Esophagus muscularis mucosa (tissue), 4 donors: Measurements from ENCODE around the gene HOXA10. TPM values are rescaled to one million over a fixed set of nuclear protein-coding genes. Genes with fewer than 3 reads are reported as not detected.

Source experiments
- DNase-seq: peaks from one replicate; pipeline ENCODE4 v3.0.0-alpha.2; 2017; ENCODE audit errors: extremely low spot score
- H3K27ac ChIP-seq, 4 donors: fragments of 200-600 bp; sonication (generic); replicated peaks in 1 of 4; 1 replicate in 3 of 4; 2 replicates in 1 of 4; pipeline ENCODE4 v1.5.1; 2016 to 2019; ENCODE audit warnings: mild to moderate bottlenecking in 1 of 4
- H3K27me3 ChIP-seq, 4 donors: fragments of 200-600 bp; sonication (generic); one replicate each; pipeline versions ENCODE4 v1.5.1 to v1.6.0; 2016 to 2019
- H3K36me3 ChIP-seq, 4 donors: fragments of 200-600 bp; sonication (generic); one replicate each; pipeline ENCODE4 v1.5.1; 2016 to 2019
- H3K4me1 ChIP-seq, 4 donors: fragments of 200-600 bp; sonication (generic); one replicate each; pipeline ENCODE4 v1.5.1; 2016 to 2019
- H3K4me3 ChIP-seq, 4 donors: fragments of 200-600 bp; sonication (generic); 1 replicate in 2 of 4; 2 replicates in 2 of 4; pipeline ENCODE4 v1.5.1; 2016 to 2019; ENCODE audit warnings: mild to moderate bottlenecking in 4 of 4, moderate library complexity in 1 of 4
- H3K9me3 ChIP-seq, 4 donors: fragments of 200-600 bp; sonication (generic); 1 replicate in 3 of 4; 2 replicates in 1 of 4; pipeline ENCODE4 v1.5.1; 2016 to 2019
- CTCF ChIP-seq, 3 experiments: fragments of 200-600 bp in 2 of 3; fragments of 450-650 bp in 1 of 3; sonication (generic) in 2 of 3; IDR thresholded peaks; one replicate each; pipeline ENCODE4 v1.5.1; 2017 to 2019; ENCODE audit warnings: antibody characterized with exemption in 3 of 3, mild to moderate bottlenecking in 2 of 3, moderate library complexity in 1 of 3
- EP300 ChIP-seq: sonication (generic); formaldehyde crosslinking; IDR thresholded peaks from one replicate; pipeline ENCODE4 v1.6.1; 2017; ENCODE audit warnings: antibody characterized with exemption
- POLR2A ChIP-seq: fragments of 450-650 bp; IDR thresholded peaks from one replicate; pipeline ENCODE4 v1.6.1; 2017; ENCODE audit warnings: antibody characterized with exemption, moderate library complexity, mild to moderate bottlenecking, low read depth
- POLR2AphosphoS5 ChIP-seq, 2 donors: sonication (generic); formaldehyde crosslinking; IDR thresholded peaks; one replicate each; pipeline ENCODE4 v1.6.1; 2017; ENCODE audit warnings: antibody characterized with exemption in 2 of 2
- WGBS: methylation state at CpG from one replicate; pipeline ENCODE4 v1.1.5; 2018; 5-methylcytosine and 5-hydroxymethylcytosine counted together
- intact Hi-C: fragments of 100-400 bp; cut with DNase I; formaldehyde crosslinking; loops from one replicate; pipeline ENCODE4 v1.15.1; 2023
- total RNA-seq, 4 donors: library from RNA; depleted of rRNA; stranded (reverse); fragments of >200 nt; gene quantifications; one replicate each; pipeline versions ENCODE4 v1.1.0 to v1.2.1, GENCODE V29; 2016

HOXA10 gene
- total RNA-seq, 4 donors from 2014 or later = not detected

- 11% methylated on average over 8 of the region's 49 CpGs for WGBS
- peak overlapping the region; percentile 3 to 27 (median 20) for H3K4me3 ChIP-seq
- H3K27ac ChIP-seq = no peak overlapping the region
- TF ChIP-seq EP300 (no peak), CTCF (IDR thresholded peaks at IDR 0.05) (no peak), POLR2A (no peak), POLR2AphosphoS5 (IDR thresholded peaks at IDR 0.05) (no peak)
- DNase-seq = no peak
- peaks cover 9 to 100% (median 95%) of the 10 kb centered on the region in 4 donors for H3K27me3 ChIP-seq
- no peaks in the 10 kb centered on the region for H3K9me3 ChIP-seq
- intact Hi-C loops = no loop called here
- no peaks in the 10 kb centered on the region for H3K36me3 ChIP-seq
- H3K4me1 ChIP-seq = peaks cover 44 to 71% (median 61%) of the 10 kb centered on the region in 4 donors
Measured at GRCh38 chr7:27188386-27189294, 14.5 kb upstream of the HOXA10 start.

GRCh38 chr7:27187475-27188385 lies 13.6 kb upstream of the HOXA10 start:
- Histone ChIP-seq H3K4me3 (peak overlapping the region in 2 of 4 donors; percentile 20 to 27), H3K27me3 (peaks cover 15 to 100% (median 95%) of the 10 kb centered on the region in 4 donors), H3K27ac (no peak overlapping the region)

GRCh38 chr7:27186668-27187474 lies 12.8 kb upstream of the HOXA10 start:
- no peaks in the 10 kb centered on the region for H3K9me3 ChIP-seq
- H3K27me3 ChIP-seq = peaks cover 15 to 100% (median 99%) of the 10 kb centered on the region in 4 donors
- peaks cover 42 to 67% (median 53%) of the 10 kb centered on the region in 4 donors for H3K4me1 ChIP-seq
- no peak for DNase-seq
- TF ChIP-seq CTCF (IDR thresholded peaks at IDR 0.05) = no peak
- TF ChIP-seq POLR2AphosphoS5 (IDR thresholded peaks at IDR 0.05) = no peak
- TF ChIP-seq POLR2A = no peak
- TF ChIP-seq EP300 = no peak
- no peak overlapping the region for H3K4me3 ChIP-seq
- H3K36me3 ChIP-seq = no peaks in the 10 kb centered on the region
- WGBS = 32% methylated on average over 4 of the region's 4 CpGs
- intact Hi-C loops = no loop called here
- no peak overlapping the region for H3K27ac ChIP-seq

More at GRCh38 chr7:27187475-27188385, 13.6 kb upstream of the HOXA10 start:
- TF ChIP-seq CTCF (IDR thresholded peaks at IDR 0.05) (no peak), EP300 (no peak), POLR2AphosphoS5 (IDR thresholded peaks at IDR 0.05) (no peak), POLR2A (no peak)
- WGBS = 8% methylated on average over 37 of the region's 46 CpGs
- Histone ChIP-seq H3K9me3 (no peaks in the 10 kb centered on the region), H3K36me3 (no peaks in the 10 kb centered on the region), H3K4me1 (peaks cover 47 to 71% (median 61%) of the 10 kb centered on the region in 4 donors)
- intact Hi-C loops = no loop called here
- no peak for DNase-seq
